Lung (tissue), 12 donors: ENCODE data around the gene EXOSC7. TPM values are rescaled to one million over a fixed set of nuclear protein-coding genes. Genes with fewer than 3 reads are reported as not detected.

ENCODE experiments used
- ATAC-seq: fragments of 200-7000 bp; cut with Tn5 transposase; one replicate; pipeline ENCODE4 v1.9.1; 2020; ENCODE audit warnings: moderate number of reproducible peaks; ENCODE audit not compliant: insufficient read depth, low FRiP score
- DNase-seq, 3 donors: peaks; one replicate each; pipeline ENCODE4 v3.0.0-alpha.2; 2013 to 2017
- H3K27ac ChIP-seq, 2 donors: one replicate each; pipeline ENCODE4 v1.5.1; 2013; ENCODE audit warnings: mild to moderate bottlenecking in 2 of 2, moderate library complexity in 2 of 2, control low read depth in 1 of 2, inconsistent platforms in 1 of 2, low read depth in 1 of 2, low read length in 1 of 2
- H3K27me3 ChIP-seq, 3 donors: one replicate each; pipeline ENCODE4 v1.5.1; 2013; ENCODE audit warnings: low read length in 2 of 3; ENCODE audit not compliant: control insufficient read depth in 3 of 3, insufficient read depth in 3 of 3
- H3K36me3 ChIP-seq, 4 donors: one replicate each; pipeline ENCODE4 v1.5.1; 2013; ENCODE audit warnings: low read length in 4 of 4, mild to moderate bottlenecking in 1 of 4, moderate library complexity in 1 of 4; ENCODE audit not compliant: control insufficient read depth in 4 of 4, insufficient read depth in 4 of 4
- H3K4me1 ChIP-seq, 5 donors: one replicate each; pipeline ENCODE4 v1.5.1; 2013; ENCODE audit warnings: low read length in 5 of 5, mild to moderate bottlenecking in 2 of 5, moderate library complexity in 1 of 5; ENCODE audit not compliant: control insufficient read depth in 5 of 5, insufficient read depth in 5 of 5
- H3K4me3 ChIP-seq: one replicate; pipeline ENCODE4 v1.5.1; 2013; ENCODE audit warnings: mild to moderate bottlenecking, control low read depth, moderate library complexity
- H3K9ac ChIP-seq, 2 donors: one replicate each; pipeline ENCODE4 v1.5.1; 2013; ENCODE audit warnings: low read length in 2 of 2, control low read depth in 1 of 2; ENCODE audit not compliant: insufficient read depth in 1 of 2
- H3K9me3 ChIP-seq, 4 donors: one replicate each; pipeline ENCODE4 v1.5.1; 2013; ENCODE audit warnings: low read length in 3 of 4, mild to moderate bottlenecking in 1 of 4, moderate library complexity in 1 of 4; ENCODE audit not compliant: control insufficient read depth in 4 of 4, insufficient read depth in 3 of 4
- CTCF ChIP-seq: IDR thresholded peaks from 2 replicates; pipeline ENCODE4 v1.5.1; 2012; ENCODE audit warnings: mild to moderate bottlenecking; ENCODE audit errors: control extremely low read depth, extremely low read depth
- WGBS, 2 donors: extraction: QIAGEN DNeasy Blood & Tissue Kit; methylation state at CpG; one replicate each; pipeline ENCODE4 v1.1.7; 2013; 5-methylcytosine and 5-hydroxymethylcytosine counted together
- polyA plus RNA-seq, 2 donors: library from polyadenylated mRNA; stranded (reverse); fragments of 200-250 nt; gene quantifications; one replicate each; pipeline ENCODE4 v1.2.1, GENCODE V29; 2013
- total RNA-seq, 2 donors: library from RNA; depleted of rRNA in 1 of 2; stranded (reverse); fragments of >200 nt in 1 of 2; gene quantifications; one replicate each; pipeline ENCODE4 v1.2.1, GENCODE V29; 2014 to 2021
- donor health status: control.
- donor health status: control.
- donor health status: Bipolar disorder and iron deficiency.
- donor health status: healthy.
- donor health status: DM: yes; HTN: yes; CAD: no.

The EXOSC7 gene
- total and polyA plus RNA-seq, 4 donors = 37.4 to 67.2 (median 46.6) TPM

DNA sequence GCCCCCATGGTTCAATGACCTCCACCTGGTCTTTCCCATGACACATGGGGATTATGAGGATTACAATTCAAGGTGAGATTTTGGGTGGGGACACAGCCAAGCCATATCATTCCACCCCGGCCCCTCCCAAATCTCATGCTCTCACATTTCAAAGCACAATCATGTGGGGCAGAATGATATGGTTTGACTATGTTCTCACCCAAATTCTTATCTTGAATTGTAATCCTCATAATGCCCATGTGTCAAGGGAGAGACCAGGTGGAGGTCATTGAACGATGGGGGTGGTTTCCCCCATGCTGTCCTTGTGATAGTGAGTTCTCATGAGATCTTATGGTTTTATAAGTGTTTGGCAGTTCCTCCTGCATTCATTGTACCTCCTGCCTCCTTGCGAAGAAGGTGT lies 47.6 kb downstream of the EXOSC7 start:
- no peaks in the 10 kb centered on the region for H3K9me3 ChIP-seq
- no peak for DNase-seq
- H3K9ac ChIP-seq = no peak overlapping the region
- H3K4me1 ChIP-seq = peaks cover 7 to 51% (median 13%) of the 10 kb centered on the region in 5 donors
- TF ChIP-seq CTCF = no peak
- H3K4me3 ChIP-seq = no peak overlapping the region
- no peak for ATAC-seq
- no peaks in the 10 kb centered on the region for H3K36me3 ChIP-seq
- no peak overlapping the region for H3K27ac ChIP-seq
- 66 to 69% methylated on average over 3 of the region's 3 CpGs for WGBS, 2 donors
- no peaks in the 10 kb centered on the region for H3K27me3 ChIP-seq

- TF ChIP-seq CTCF = no peak
- peak overlapping the region; percentile 44 to 69 for H3K27ac ChIP-seq
- no peak for ATAC-seq
- no peaks in the 10 kb centered on the region for H3K9me3 ChIP-seq
- peak in 2 of 3 donors; percentile 42 to 47 for DNase-seq
- no peaks in the 10 kb centered on the region for H3K36me3 ChIP-seq
- H3K9ac ChIP-seq = peak overlapping the region in 1 of 2 donors; percentile 34
- no peaks in the 10 kb centered on the region for H3K27me3 ChIP-seq
- peaks cover 7 to 51% (median 14%) of the 10 kb centered on the region in 5 donors for H3K4me1 ChIP-seq
- whole genome bisulfite sequencing, 2 donors = 37 to 51% methylated on average over 6 of the region's 6 CpGs
- H3K4me3 ChIP-seq = no peak overlapping the region
Observed at GRCh38 chr3:45024542-45025255, 48.7 kb downstream of the EXOSC7 start.

- Histone ChIP-seq H3K27ac (peak within 1 kb of the TSS; percentile 69 to 87), H3K36me3 (no peaks in the 10 kb centered on the region), H3K4me1 (peaks cover 3 to 51% (median 14%) of the 10 kb centered on the region in 5 donors), H3K27me3 (no peaks in the 10 kb centered on the region), H3K9ac (peak within 1 kb of the TSS in 1 of 2 donors; percentile 34), H3K4me3 (peak within 1 kb of the TSS; percentile 37), H3K9me3 (no peaks in the 10 kb centered on the region)
- WGBS, 2 donors = 21 to 31% methylated on average over 12 to 13 of the region's 13 CpGs
- DNase-seq = peak; percentile 86 to 96 (median 93)
- peak; percentile 53 for ATAC-seq
- no peak for TF ChIP-seq CTCF
Observed at GRCh38 chr3:45026038-45026437, 50.0 kb downstream of the EXOSC7 start, which contains the start of gene CLEC3B. Gene CLEC3B, plus strand, starts transcription at chr3:45026303. Its CDS starts 60 bp downstream, at chr3:45026363.
